NCI-H1930 (cell line): ENCODE data around the gene SGMS1.

Experiments used
- DNase-seq, 2 experiments: peaks; one replicate each; lab custom pipeline; 2025; lab: John Stamatoyannopoulos, UW

The SGMS1 gene

DNA sequence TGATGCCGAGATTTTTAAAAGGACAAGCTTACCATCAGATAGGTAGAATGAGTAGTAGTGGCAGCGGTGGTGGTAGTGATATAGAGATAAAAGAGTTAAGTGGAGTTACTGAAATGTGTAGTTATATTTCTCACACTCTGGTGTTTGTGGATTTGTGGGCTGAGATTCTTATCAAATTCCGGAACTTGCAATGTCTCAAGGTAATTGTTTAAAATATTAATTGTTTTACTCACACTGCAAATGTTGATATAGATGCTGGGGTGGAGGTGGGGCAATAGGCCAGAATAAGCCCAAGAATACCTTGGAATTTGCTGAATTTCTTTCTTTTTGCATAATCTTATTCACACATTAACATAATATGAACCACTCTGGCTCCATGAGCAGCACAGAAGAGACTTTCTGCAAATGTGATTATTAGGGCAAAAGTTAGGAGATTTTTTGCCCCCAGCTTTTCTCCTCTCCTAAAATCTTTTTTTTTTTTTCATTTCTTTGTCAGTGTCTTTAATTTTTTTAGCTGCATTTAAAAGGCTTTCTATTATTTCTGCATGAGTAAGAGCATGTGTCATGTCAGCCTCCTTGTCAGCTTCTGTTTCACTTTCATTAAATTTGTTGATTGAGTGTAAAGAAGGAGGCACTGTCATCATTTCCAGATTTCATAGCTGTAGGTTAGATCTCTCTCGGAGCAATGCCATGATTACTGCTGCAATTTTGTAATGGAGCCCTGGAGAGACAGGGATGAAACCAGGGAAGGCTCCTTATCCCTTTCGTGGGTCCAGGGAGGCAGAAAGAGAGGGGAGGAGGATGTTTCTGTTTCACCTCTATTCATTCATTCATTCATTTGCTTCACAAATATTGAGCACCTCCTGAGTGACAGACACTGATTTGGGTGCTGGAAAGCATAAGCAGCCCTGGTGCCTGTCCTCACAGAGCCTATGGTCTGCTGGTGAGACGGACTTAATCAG, 13.1 kb upstream of the SGMS1 start:
- DNase-seq, result no peak

DNA sequence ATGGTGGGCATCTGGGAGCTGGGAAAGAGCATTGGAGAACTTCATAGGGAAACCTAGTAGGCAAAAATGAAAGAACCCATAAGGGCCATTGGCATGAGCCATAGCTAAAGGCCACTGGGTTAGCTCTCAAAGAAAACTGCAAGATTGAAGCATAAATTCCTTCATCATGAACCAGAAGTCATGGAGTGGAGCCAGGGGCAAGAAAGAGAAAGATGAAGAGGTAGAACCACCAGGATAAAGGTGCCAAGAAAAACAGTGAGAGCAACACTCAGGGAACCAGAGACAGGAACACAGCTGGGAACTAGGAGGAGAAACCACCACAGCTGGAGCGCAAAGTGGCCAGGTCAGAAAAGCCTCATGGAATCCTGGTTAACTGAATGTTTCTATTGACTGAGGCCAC, 11.5 kb upstream of the SGMS1 start:
- no peak for DNase-seq

DNA sequence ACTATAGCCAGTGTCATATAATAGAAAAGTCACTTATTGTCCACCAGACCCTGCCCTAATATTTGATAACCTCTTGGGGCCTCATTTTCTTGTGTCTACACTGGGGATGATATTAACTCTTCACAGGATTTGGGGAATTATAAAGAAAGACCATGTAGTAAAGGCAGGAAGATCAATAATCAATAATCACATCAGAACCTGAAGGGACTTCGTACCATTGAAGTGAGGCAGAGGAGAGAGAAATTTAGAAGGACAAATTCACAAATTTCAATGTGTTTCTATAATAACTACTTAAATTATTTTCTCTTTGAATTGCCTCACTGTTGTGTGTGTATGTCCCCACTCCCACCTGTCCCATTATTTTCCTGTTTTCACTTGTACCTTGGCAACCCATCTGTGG, 10.7 kb upstream of the SGMS1 start:
- no peak for DNase-seq

DNA sequence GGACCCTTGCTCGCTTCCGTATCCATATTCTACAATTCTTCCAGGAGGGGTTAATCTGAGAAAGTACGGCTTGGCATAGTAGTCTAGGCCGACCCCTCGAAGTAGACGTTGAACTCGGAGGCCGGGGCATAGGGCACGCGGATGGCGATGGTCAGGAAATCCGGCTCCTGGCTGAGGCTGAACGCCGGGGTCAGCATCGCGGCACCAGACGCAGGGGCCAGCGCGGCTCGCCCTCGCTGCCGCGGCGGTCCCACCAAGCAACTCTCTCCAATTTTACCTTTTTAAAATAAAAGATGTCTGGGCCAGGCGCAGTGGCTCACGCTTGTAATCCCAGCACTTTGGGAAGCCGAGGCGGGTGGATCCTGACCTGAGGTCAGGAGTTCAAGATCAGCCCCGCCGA, 7.3 kb upstream of the SGMS1 start:
- no peak for DNase-seq

DNA sequence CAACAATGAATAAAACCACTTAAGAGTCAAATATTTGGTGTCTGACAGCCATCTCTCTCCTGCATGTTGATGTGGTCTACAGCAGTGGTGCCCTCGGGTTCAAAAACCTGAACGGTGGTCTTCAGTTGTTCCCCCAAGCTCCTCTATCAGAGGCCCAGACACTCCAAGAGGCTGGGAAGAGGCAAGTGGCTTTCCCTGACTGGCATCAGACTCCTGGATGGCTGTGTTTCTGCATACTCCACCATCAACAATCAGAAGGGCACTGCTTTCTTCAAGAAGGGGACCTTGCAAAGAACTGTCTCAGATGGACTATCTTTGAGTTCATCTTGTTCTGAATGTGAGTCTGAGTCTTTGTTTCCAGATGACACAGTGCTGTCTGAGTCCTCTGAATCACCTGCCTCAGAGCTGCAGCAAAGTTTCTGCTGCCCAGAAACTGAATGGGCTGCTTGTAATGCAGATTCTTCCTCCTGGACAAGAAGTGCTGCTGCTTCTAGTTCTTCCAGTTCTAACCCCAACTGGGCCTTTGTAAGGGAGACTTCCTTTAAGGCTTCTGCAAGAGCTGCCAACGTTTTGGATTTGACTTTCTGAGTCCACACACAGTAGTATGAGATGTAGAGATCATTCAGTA, 5.9 kb upstream of the SGMS1 start:
- no peak for DNase-seq

DNA sequence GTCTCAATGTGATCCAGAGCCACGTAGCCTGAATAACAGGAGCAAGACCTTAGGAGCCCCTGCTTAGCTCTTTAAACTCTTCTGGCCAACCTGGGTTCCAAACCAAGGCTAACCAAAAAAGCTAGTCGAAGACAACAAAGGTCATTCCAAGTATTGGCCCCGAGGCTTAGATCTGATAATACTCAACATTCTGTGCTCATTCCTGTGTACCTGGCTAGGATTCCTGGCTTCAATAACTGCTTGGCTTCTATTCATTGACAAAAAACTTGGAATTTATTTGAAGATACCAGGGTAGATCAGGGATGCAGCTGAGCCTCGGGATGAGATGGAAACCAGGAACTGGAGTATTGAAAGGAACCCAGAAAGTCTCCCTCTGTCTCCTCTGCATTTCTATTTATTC, 4.1 kb upstream of the SGMS1 start:
- no peak for DNase-seq

DNA sequence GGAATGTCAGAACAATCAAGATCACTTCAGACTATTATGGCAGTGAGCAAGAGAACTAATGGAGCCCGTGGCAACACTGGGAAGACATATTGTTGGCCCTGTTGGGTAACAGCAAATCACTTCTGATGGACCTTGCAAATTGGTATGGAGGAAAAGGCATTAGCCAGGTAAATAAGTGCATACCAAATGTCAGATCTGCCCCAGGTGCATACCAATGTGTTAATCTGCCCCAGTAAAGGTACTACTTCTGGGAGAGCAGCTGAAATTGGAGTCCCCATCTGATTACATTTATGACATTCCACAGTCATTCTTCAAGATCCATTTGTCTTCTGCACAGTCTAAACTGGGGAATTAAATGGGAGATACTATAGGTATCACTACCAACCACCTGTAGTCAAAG, 3.7 kb upstream of the SGMS1 start:
- DNase-seq, result no peak

DNA sequence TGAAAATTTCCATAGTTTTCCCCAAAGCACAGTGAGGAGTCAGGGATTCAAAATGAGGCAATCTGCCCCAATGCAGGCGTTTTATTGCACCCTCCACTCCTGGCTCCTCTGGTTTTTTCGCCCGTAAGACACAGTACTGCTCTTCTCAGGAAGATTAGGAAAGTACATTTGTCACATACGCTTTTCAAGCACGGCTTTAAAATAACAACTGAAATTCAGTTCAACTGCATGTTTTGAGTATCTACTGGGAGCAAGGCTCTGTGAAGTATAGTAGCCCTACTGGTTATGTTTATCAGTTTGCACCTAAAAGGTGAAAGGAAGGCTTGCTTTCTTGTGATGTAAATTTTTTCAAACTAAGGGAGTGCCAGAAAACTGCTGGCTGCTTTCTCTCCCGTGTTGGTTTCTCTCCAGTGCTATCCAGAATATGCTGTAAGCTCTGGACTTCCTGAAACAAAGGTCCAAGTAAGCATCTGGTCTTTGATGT, 1.9 kb upstream of the SGMS1 start:
- DNase-seq, result no peak

DNA sequence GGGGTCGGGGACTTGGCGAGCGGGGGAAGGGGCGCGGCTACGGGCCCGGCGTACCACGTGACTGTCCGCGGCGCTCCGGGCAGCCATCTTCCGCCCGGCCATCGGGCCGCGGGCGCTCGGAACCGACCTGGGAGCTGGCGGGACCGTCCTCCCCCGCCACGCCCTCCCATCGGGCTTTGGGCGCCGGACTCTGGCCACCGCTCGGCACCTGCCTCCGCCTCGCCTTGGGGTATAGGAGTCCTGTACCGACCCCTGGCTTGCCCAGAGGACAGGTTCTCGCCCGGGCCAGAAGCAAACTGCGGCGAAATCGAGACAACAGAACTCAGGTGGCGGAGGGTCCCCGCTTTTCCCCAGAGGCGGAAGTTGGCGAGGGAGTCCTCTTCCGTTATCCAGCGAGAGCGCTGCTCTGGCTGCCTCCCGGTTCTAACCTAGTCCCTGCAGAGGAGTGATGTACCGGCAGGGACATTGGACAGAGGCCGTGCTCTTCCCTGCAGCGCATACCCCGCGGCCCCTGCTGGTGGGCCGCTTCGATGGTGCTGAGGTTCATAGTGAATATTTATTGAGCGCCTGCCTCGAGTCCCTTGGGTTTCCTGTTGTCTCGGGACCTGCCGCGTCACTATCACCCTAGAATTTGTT, 1.2 kb upstream of the SGMS1 start:
- peak in 1 of 2 experiments; percentile 31 for DNase-seq

DNA sequence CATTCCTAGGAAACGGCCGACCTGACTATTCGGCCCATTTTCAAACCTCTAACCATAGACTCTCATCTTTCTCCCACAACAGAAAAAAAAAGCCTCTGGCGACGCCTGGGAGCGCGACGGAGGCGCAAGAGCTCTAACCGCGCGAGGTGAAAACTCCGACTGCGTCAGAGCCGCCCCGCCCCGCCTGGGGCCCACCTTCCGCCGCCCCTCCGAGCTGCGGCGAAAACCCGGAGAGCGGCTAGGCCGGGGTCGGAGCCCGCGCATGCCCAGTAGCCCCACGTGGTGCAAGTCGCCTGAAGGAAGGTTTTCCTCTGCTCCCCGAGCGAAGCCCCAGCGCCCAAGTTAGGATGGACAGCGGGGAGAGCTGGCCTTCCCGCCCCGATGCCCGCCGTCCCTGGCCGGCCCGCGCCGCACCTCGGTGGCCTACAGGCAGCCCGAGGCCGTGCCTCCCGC, 683 bp upstream of the SGMS1 start:
- DNase-seq, result peak; percentile 54 to 73

DNA sequence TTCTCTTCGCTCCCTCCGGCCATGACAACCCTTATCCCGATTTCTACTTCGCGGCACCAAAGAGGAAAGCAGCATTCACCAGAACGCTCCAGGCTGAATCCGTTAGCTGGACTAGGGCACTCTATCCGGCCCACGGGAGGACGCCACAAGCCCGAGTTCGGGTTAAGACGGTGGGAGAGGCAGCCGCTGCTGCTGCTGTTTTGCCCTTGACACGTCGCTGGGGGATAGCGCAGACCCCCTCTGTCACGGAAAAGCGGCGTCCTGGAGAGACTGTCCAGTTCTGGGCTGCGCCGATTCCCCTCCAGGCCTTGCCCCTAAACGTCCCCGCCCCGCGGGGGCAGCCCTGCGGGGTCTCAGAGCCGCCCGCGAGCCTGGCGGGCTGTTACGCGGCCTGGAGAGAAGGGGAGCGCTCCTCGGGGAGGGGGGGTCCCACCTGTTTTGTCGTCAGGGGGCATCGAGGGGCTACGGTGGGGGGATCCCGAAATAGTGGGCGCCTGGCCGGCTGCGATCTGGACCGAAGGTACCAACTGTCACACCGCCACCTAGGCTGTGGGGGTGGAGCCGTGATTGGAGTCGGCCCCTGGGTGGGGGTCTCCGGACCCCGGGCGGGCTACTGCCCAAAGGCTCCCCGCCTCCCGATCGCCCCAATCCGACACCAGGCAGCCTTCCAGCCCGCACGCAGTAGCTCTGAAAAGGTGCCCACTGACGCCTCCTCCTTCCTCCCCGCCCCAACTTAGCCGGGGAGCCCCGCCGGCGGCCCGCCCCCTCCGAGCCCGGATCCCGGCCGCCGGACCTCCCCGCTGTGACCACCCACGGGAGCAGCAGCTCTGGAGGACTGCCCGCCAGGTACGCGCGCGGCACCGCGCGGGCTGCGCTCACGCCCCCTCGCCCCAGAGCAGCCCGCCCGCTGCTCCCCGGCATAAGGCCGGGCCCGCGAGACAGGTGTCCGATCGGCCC, 772 bp downstream of the SGMS1 start:
- DNase-seq, result no peak

DNA sequence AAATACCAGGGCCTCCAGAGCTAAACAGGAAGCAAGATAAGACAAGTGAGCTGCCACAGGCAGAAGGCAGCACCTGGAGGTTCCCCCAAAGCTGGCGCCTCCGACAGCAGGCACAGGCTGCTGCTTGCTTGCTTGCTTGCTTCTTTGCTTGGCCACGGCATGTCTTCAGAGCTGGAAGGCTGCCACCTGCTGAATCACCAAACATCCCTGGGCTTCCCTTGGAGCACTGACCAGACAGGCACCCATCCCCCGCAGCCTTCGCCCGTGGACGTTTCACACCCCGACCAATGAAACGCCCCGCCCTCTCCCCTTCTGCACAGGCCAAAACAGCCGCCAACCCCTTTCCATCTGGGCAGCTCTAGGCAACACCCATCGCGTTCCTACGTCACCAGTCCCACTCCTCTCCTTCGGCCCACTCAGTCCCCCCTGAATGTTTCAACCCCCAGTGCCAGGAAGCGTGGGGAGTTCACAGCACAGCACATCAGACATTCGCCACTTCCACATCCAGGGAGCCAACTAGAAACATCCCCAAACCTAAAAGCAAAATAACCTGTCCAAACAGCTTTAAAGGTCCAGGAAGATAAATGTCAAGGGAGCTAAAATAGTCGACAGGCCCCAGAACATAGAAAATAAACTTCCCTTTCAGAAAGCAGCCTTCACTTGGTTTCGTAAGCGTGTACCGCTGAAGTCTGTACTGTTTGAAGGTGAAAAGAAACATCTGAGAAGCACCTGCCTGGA, 1.6 kb downstream of the SGMS1 start:
- DNase-seq, result no peak

DNA sequence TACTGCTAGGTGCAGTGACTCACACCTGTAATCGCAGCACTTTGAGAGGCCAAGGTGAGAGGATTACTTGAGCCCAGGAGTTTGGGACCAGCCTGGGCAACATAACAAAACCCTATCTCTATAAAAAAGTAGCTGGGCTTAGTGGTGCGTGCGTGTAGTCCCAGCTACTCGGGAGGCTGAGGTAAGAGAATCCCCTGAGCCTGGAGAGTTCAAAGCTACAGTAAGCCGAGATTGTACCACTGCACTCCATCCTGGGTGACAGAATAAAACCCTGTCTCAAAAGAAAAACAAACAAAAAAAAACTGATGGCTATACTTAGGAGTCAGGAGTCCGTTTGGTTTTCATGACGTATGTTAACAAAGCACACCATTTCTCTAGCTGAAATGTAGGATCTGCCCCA, 2.9 kb downstream of the SGMS1 start:
- DNase-seq, result no peak

DNA sequence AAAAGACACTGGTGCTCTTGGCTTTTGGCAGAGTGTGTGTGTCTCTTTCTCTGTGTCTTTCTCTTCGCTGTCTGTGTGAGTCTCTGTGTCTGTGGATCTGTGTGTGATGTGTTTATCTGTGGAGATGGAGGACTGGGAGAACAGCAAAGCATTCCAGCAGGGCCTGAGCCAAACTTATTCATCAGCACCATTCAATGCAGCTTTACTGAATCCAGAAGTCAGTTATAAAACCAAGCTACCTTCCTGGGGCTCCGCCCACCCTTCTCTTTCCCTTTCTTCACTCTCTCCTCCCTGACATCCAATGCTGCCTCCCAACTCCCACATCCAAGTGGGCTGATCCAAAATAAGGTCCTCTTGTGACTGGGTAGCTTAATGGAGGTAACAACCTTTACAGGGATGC, 3.9 kb downstream of the SGMS1 start:
- DNase-seq, result no peak

DNA sequence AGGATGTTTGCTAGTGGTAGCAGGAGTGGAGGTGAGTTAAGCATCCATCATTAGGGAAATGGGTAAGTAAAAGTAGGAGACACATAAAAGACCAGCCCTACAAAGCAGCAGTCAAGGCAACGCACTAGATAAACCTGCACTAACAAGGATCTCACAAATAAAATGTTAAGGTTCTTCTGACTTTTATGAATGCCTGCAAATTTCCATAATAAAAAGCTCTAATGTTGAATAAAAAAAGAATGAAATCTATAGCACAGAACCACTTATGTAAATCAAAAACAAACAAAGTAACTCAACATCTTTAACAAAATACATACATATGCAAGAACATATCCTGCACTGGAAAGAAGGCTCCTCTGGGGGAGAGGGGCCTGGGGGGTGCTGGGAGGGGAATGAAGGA, 4.6 kb downstream of the SGMS1 start:
- no peak for DNase-seq

DNA sequence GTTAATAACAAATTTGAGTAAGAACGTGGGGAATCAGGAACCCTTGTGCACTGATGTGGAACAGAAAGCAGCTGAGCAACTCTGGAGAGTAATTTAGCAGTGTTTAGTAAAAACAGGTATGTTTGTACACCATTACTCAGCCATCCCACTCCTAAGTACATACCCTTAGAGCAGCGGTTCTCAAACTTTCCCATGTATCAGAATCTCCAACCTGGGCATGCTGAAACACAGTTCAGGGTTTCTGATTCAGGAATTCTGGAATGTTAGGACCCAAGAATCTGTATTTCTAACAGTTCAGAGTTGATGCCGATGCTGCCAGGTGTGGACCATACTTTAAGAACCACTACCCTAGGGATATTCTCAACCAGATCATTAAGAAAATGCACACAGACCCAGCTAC, 5.1 kb downstream of the SGMS1 start:
- DNase-seq, result no peak

DNA sequence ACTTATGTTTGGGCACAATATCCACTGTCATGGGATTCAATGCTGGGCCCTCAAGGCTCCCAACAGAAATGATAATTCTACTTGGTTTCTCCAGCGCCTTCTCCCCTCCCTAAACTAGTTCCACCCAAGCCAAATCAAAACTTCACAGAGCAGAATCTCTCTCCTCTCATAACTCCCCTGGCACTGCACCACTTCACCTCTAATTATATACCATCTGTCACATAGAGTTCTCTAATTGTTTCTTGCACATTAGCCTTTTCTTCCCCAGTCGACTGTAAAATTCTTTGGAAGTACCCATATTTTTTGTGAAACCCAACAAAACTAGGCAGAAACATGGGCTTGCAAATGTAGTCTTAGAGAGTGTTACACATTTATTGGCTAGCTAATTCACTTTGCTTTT, 8.1 kb downstream of the SGMS1 start:
- DNase-seq, result no peak

DNA sequence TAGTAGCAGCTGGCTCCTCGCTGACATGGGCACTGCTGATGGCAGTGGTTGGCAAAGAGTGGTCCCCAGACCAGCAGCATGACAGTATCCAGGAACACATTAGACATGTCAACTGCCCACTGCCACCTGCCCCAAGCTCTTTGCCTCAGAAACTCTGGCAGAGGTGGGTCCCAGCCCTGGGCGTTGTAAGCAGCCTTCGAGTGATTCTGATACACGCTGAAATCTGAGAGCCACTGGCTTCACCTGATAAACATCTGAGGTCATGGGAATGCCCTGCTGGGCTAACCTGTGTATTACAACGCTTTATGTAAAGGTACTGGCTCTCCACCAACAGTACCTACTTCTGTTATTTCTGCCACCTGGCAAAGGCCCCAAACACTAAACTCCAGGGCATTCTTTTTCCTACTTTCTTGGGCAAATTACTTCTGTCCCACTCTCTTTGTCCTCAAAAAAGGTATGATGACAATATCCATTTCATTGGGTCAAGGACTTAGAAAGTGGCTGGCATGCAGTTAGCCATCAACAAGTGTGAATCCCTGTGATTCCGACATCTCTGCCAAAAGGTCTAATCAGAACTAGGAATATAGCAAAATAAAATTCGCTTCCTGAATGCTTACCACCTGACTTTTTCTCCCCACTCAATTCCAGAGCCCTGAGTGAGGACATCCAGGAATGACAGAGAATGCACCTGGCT, 9.2 kb downstream of the SGMS1 start:
- DNase-seq, result no peak

DNA sequence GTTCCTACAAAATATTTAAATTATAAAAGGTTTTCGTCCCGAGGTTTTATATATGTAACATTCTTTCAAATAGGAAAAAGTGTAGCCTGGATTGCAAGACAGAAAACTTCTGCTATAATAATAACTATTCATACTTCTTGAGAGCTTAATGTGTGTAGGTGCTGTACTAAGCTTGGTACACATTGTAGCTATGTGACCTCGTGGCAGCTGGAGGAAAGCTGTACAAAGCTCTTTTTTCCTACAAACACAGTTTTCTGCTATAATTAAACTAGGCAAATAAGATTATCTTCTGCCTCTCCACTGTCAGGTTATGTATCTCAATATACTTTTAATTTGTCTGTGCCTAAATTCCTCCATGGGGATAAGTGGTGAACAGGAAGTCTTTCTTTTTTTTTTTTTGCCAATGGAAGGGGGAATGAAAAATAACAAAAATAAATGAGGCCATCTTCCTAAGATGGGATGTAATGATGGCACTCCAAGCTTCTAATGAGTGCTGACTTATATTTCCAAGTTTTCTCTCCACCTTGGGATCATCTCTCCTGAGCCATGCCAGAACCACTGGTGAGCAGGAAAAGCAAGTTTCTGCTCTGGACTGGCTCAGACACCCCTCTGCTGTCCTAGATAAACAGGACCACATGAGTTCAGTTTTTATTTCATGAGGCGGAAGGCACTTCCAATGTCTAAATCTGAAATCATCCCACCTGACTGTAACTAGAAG, 9.9 kb downstream of the SGMS1 start:
- no peak for DNase-seq

DNA sequence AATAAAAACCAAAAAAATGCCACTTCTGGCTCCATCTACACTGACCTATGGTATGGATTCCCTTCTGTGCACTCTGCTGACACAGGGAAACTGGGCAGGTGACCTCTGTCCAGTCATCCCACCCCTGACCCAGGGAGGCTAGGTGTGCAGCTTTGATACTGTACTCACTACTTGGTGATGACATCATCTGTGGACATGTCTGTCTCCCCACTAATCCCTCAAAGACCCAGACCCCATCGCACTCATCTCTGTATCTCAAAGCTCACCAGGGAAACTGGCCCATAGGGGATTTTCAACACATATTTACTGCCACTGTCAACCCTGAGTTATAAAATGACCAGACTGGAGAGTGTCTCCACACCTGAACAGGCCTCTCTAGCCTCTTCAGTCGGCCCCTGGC, 10.6 kb downstream of the SGMS1 start:
- DNase-seq, result no peak
